ENCODE results near the gene NPAS3.

The NPAS3 gene

GRCh38 chr14:33685026-33685425 is 746.3 kb downstream of the NPAS3 start:
- Histone ChIP-seq H3K14ac (ENCODE audit: low read length) (no peak overlapping the region), H4K12ac (ENCODE audit: low read depth, low read length) (no peak overlapping the region), H3K27ac (ENCODE audit: low read depth, low read length) (no peak overlapping the region), H3K23ac (ENCODE audit: low read length) (no peak overlapping the region), H2AK5ac (ENCODE audit: low read length) (no peak overlapping the region), H3K9ac (ENCODE audit: low read length) (no peak overlapping the region), H3K4me1 (ENCODE audit: control insufficient read depth in 1 of 2, insufficient read depth in 2 of 2, low read length in 2 of 2) (no peaks in the 10 kb centered on the region), H3K4me3 (ENCODE audit: low read depth, low read length) (no peak overlapping the region), H3K4ac (ENCODE audit: low read depth, low read length) (no peak overlapping the region), H3K4me2 (ENCODE audit: low read length) (no peak overlapping the region), H4K91ac (ENCODE audit: low read depth, low read length) (no peak overlapping the region), H3K79me2 (ENCODE audit: control insufficient read depth, insufficient read depth, low read length, poor library complexity) (no peaks in the 10 kb centered on the region), H3K9me3 (ENCODE audit: insufficient read depth, low read depth, low read length) (no peaks in the 10 kb centered on the region), H3K79me1 (ENCODE audit: low read length) (no peaks in the 10 kb centered on the region), H2AFZ (ENCODE audit: insufficient read depth, low read length, poor library complexity) (no peak overlapping the region), H3K36me3 (ENCODE audit: control insufficient read depth in 1 of 2, insufficient read depth in 2 of 2, low read length in 2 of 2) (no peaks in the 10 kb centered on the region), H2BK120ac (ENCODE audit: insufficient read depth, low read length, poor library complexity) (no peak overlapping the region), H2BK12ac (ENCODE audit: low read length) (no peak overlapping the region), H2BK5ac (ENCODE audit: low read depth, low read length, poor library complexity) (no peak overlapping the region), H4K8ac (ENCODE audit: low read depth, low read length) (no peak overlapping the region), H3K18ac (ENCODE audit: low read length) (no peak overlapping the region), H3K27me3 (ENCODE audit: insufficient read depth, low read length) (no peaks in the 10 kb centered on the region)
- no peak for DNase-seq
- WGBS (ENCODE audit: extremely low coverage, insufficient coverage, insufficient read length): no CpG with 5 or more reads among the region's 9 CpGs

GRCh38 chr14:33685698-33686097 is 747.0 kb downstream of the NPAS3 start:
- Histone ChIP-seq H3K4ac (ENCODE audit: low read depth, low read length) (no peak overlapping the region), H3K9ac (ENCODE audit: low read length) (no peak overlapping the region), H3K18ac (ENCODE audit: low read length) (no peak overlapping the region), H3K79me1 (ENCODE audit: low read length) (no peaks in the 10 kb centered on the region), H4K8ac (ENCODE audit: low read depth, low read length) (no peak overlapping the region), H3K14ac (ENCODE audit: low read length) (no peak overlapping the region), H2AFZ (ENCODE audit: insufficient read depth, low read length, poor library complexity) (no peak overlapping the region), H2AK5ac (ENCODE audit: low read length) (no peak overlapping the region), H2BK12ac (ENCODE audit: low read length) (no peak overlapping the region), H3K27ac (ENCODE audit: low read depth, low read length) (no peak overlapping the region), H3K79me2 (ENCODE audit: control insufficient read depth, insufficient read depth, low read length, poor library complexity) (no peaks in the 10 kb centered on the region), H4K91ac (ENCODE audit: low read depth, low read length) (no peak overlapping the region), H2BK5ac (ENCODE audit: low read depth, low read length, poor library complexity) (no peak overlapping the region), H2BK120ac (ENCODE audit: insufficient read depth, low read length, poor library complexity) (no peak overlapping the region), H3K23ac (ENCODE audit: low read length) (no peak overlapping the region), H3K4me3 (ENCODE audit: low read depth, low read length) (no peak overlapping the region), H3K27me3 (ENCODE audit: insufficient read depth, low read length) (no peaks in the 10 kb centered on the region), H3K4me1 (ENCODE audit: control insufficient read depth in 1 of 2, insufficient read depth in 2 of 2, low read length in 2 of 2) (no peaks in the 10 kb centered on the region), H4K12ac (ENCODE audit: low read depth, low read length) (no peak overlapping the region), H3K4me2 (ENCODE audit: low read length) (no peak overlapping the region), H3K9me3 (ENCODE audit: insufficient read depth, low read depth, low read length) (no peaks in the 10 kb centered on the region), H3K36me3 (ENCODE audit: control insufficient read depth in 1 of 2, insufficient read depth in 2 of 2, low read length in 2 of 2) (no peaks in the 10 kb centered on the region)
- no CpG with 5 or more reads among the region's 1 CpG for WGBS (ENCODE audit: extremely low coverage, insufficient coverage, insufficient read length)
- no peak for DNase-seq

GRCh38 chr14:33686218-33686617 is 747.5 kb downstream of the NPAS3 start:
- WGBS (ENCODE audit: extremely low coverage, insufficient coverage, insufficient read length): no CpG with 5 or more reads among the region's 3 CpGs
- no peak overlapping the region for H3K14ac ChIP-seq (ENCODE audit: low read length)
- H3K18ac ChIP-seq (ENCODE audit: low read length): no peak overlapping the region
- no peak overlapping the region for H3K9ac ChIP-seq (ENCODE audit: low read length)
- DNase-seq: no peak
- H4K91ac ChIP-seq (ENCODE audit: low read depth, low read length): no peak overlapping the region
- no peak overlapping the region for H4K8ac ChIP-seq (ENCODE audit: low read depth, low read length)
- H4K12ac ChIP-seq (ENCODE audit: low read depth, low read length): no peak overlapping the region
- H3K4ac ChIP-seq (ENCODE audit: low read depth, low read length): no peak overlapping the region
- no peak overlapping the region for H2AFZ ChIP-seq (ENCODE audit: insufficient read depth, low read length, poor library complexity)
- H3K27me3 ChIP-seq (ENCODE audit: insufficient read depth, low read length): no peaks in the 10 kb centered on the region
- H3K27ac ChIP-seq (ENCODE audit: low read depth, low read length): no peak overlapping the region
- no peak overlapping the region for H2BK12ac ChIP-seq (ENCODE audit: low read length)
- H3K36me3 ChIP-seq (ENCODE audit: control insufficient read depth in 1 of 2, insufficient read depth in 2 of 2, low read length in 2 of 2): no peaks in the 10 kb centered on the region
- no peak overlapping the region for H3K4me3 ChIP-seq (ENCODE audit: low read depth, low read length)
- no peaks in the 10 kb centered on the region for H3K79me1 ChIP-seq (ENCODE audit: low read length)
- H2AK5ac ChIP-seq (ENCODE audit: low read length): no peak overlapping the region
- no peaks in the 10 kb centered on the region for H3K4me1 ChIP-seq (ENCODE audit: control insufficient read depth in 1 of 2, insufficient read depth in 2 of 2, low read length in 2 of 2)
- no peaks in the 10 kb centered on the region for H3K79me2 ChIP-seq (ENCODE audit: control insufficient read depth, insufficient read depth, low read length, poor library complexity)
- H3K9me3 ChIP-seq (ENCODE audit: insufficient read depth, low read depth, low read length): no peaks in the 10 kb centered on the region
- H2BK5ac ChIP-seq (ENCODE audit: low read depth, low read length, poor library complexity): no peak overlapping the region
- no peak overlapping the region for H3K4me2 ChIP-seq (ENCODE audit: low read length)
- no peak overlapping the region for H2BK120ac ChIP-seq (ENCODE audit: insufficient read depth, low read length, poor library complexity)
- H3K23ac ChIP-seq (ENCODE audit: low read length): no peak overlapping the region

GRCh38 chr14:33686856-33687255 is 748.2 kb downstream of the NPAS3 start:
- Histone ChIP-seq H3K23ac (ENCODE audit: low read length) (no peak overlapping the region), H2AFZ (ENCODE audit: insufficient read depth, low read length, poor library complexity) (no peak overlapping the region), H3K4me3 (ENCODE audit: low read depth, low read length) (no peak overlapping the region), H3K4me1 (ENCODE audit: control insufficient read depth in 1 of 2, insufficient read depth in 2 of 2, low read length in 2 of 2) (no peaks in the 10 kb centered on the region), H3K36me3 (ENCODE audit: control insufficient read depth in 1 of 2, insufficient read depth in 2 of 2, low read length in 2 of 2) (no peaks in the 10 kb centered on the region), H4K12ac (ENCODE audit: low read depth, low read length) (no peak overlapping the region), H2BK5ac (ENCODE audit: low read depth, low read length, poor library complexity) (no peak overlapping the region), H4K8ac (ENCODE audit: low read depth, low read length) (no peak overlapping the region), H2AK5ac (ENCODE audit: low read length) (no peak overlapping the region), H3K27ac (ENCODE audit: low read depth, low read length) (no peak overlapping the region), H3K4ac (ENCODE audit: low read depth, low read length) (no peak overlapping the region), H3K79me1 (ENCODE audit: low read length) (no peaks in the 10 kb centered on the region), H3K14ac (ENCODE audit: low read length) (no peak overlapping the region), H3K9ac (ENCODE audit: low read length) (no peak overlapping the region), H3K18ac (ENCODE audit: low read length) (no peak overlapping the region), H4K91ac (ENCODE audit: low read depth, low read length) (no peak overlapping the region), H3K9me3 (ENCODE audit: insufficient read depth, low read depth, low read length) (no peaks in the 10 kb centered on the region), H2BK120ac (ENCODE audit: insufficient read depth, low read length, poor library complexity) (no peak overlapping the region), H3K79me2 (ENCODE audit: control insufficient read depth, insufficient read depth, low read length, poor library complexity) (no peaks in the 10 kb centered on the region), H3K27me3 (ENCODE audit: insufficient read depth, low read length) (no peaks in the 10 kb centered on the region), H2BK12ac (ENCODE audit: low read length) (no peak overlapping the region), H3K4me2 (ENCODE audit: low read length) (no peak overlapping the region)
- WGBS (ENCODE audit: extremely low coverage, insufficient coverage, insufficient read length): no CpG with 5 or more reads among the region's 4 CpGs
- no peak for DNase-seq

Data from trophoblast cell (in vitro differentiated cells and primary cell).